Hepatocyte (in vitro differentiated cells): Measurements from ENCODE around the gene AOPEP.

ENCODE experiments used
- CTCF ChIP-seq: fragments of 200-600 bp; sonication (generic); IDR thresholded peaks from 2 replicates; pipeline ENCODE4 v1.5.1; 2016; ENCODE audit warnings: antibody characterized with exemption, mild to moderate bottlenecking; ENCODE audit not compliant: poor library complexity
- EZH2 ChIP-seq: fragments of 200-600 bp; sonication (generic); IDR thresholded peaks from 2 replicates; pipeline ENCODE4 v1.6.1; 2016; ENCODE audit warnings: antibody characterized with exemption, mild to moderate bottlenecking, borderline replicate concordance

GRCh38 chr9:94931740-94932139 lies 205.2 kb downstream of the AOPEP start:
- no peak for TF ChIP-seq CTCF
- no peak for TF ChIP-seq EZH2
